Fibroblast of skin of back (primary cell): ENCODE results near the gene P3R3URF.
A peak's percentile ranks its signal among the peaks of the same experiment; 100 is the strongest.

Experiments
- DNase-seq: peaks from one replicate; pipeline ENCODE4 v3.0.0-alpha.2; 2013

P3R3URF gene

GRCh38 chr1:46193984-46194570 lies 17.8 kb upstream of the P3R3URF start:
- DNase-seq, result no peak

GRCh38 chr1:46193285-46193684 lies 17.0 kb upstream of the P3R3URF start:
- DNase-seq, result no peak

GRCh38 chr1:46192171-46192570 lies 15.9 kb upstream of the P3R3URF start:
- DNase-seq, result no peak

- no peak for DNase-seq
Measured at GRCh38 chr1:46191033-46191701, 14.9 kb upstream of the P3R3URF start.

GRCh38 chr1:46190539-46190938 lies 14.3 kb upstream of the P3R3URF start:
- no peak for DNase-seq

- no peak for DNase-seq
Measured at GRCh38 chr1:46188295-46189030, 12.2 kb upstream of the P3R3URF start.

- no peak for DNase-seq
Measured at GRCh38 chr1:46187106-46187869, 11.0 kb upstream of the P3R3URF start.

- no peak for DNase-seq
Measured at GRCh38 chr1:46186076-46186475, 9.8 kb upstream of the P3R3URF start.

- no peak for DNase-seq
Measured at GRCh38 chr1:46184920-46185658, 8.8 kb upstream of the P3R3URF start.

- no peak for DNase-seq
Measured at GRCh38 chr1:46183926-46184557, 7.8 kb upstream of the P3R3URF start.

- DNase-seq, result peak; percentile 95
Measured at GRCh38 chr1:46183079-46183847, 7.0 kb upstream of the P3R3URF start.

- peak; percentile 49 for DNase-seq
Measured at GRCh38 chr1:46181343-46182260, 5.3 kb upstream of the P3R3URF start.

GRCh38 chr1:46180082-46180616 lies 3.9 kb upstream of the P3R3URF start:
- no peak for DNase-seq

GRCh38 chr1:46179138-46180081 lies 3.1 kb upstream of the P3R3URF start:
- peak; percentile 85 for DNase-seq

GRCh38 chr1:46175243-46175642 lies 1.0 kb downstream of the P3R3URF start:
- no peak for DNase-seq

GRCh38 chr1:46174448-46175231 lies 1.6 kb downstream of the P3R3URF start, which contains the start of gene TSPAN1:
TSS of gene TSPAN1 (plus strand) at chr1:46175087. CDS start at chr1:46181108, 6,021 bp downstream.
- peak; percentile 46 for DNase-seq

GRCh38 chr1:46173361-46173856 lies 2.9 kb downstream of the P3R3URF start:
- DNase-seq, result peak; percentile 57
